ENCODE data around the gene MACIR. TPM values are rescaled to one million over a fixed set of nuclear protein-coding genes. Genes with fewer than 3 reads are reported as not detected.

Gene MACIR
- total RNA-seq, 1 donor from 2014 or later, result 3.9 TPM

DNA sequence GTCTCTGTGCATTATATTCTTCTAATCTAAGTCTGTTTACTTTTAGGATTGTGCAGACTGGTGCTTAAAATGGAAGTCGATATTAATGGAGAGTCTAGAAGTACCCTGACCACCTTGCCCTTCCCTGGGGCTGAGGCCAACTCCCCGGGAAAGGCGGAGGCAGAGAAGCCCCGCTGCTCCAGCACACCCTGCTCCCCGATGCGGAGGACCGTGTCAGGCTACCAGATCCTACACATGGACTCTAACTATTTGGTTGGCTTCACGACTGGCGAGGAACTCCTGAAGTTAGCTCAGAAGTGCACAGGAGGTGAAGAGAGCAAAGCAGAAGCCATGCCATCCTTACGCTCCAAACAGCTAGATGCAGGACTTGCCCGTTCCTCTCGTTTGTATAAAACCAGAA lies 17.3 kb downstream of the MACIR start:
- DNase-seq, result no peak
- intact Hi-C loops (cut with DNase I), result no loop called here
- ATAC-seq (ENCODE audit: poor library complexity), result no peak

DNA sequence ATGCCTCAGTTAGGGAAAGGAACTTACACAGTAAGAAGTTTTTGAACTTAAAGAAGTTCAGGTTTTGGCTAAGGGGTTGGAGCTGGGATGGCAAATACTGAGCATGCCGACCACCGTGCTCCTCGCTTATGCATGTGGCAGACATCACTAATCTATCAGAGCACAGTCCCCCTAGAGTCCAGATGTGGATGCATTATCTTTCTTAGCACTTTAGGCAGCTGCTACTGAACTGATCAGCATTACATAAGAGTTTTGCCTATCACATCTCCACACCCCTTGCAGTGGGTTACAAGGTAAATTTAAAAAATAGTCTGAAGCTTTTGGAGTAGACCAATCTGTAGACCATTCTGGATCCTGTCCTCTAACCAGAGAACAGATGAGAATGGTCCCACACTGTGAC lies 22.4 kb downstream of the MACIR start:
- no peak for ATAC-seq (ENCODE audit: poor library complexity)
- intact Hi-C loops (cut with DNase I), result no loop called here
- no peak for DNase-seq

DNA sequence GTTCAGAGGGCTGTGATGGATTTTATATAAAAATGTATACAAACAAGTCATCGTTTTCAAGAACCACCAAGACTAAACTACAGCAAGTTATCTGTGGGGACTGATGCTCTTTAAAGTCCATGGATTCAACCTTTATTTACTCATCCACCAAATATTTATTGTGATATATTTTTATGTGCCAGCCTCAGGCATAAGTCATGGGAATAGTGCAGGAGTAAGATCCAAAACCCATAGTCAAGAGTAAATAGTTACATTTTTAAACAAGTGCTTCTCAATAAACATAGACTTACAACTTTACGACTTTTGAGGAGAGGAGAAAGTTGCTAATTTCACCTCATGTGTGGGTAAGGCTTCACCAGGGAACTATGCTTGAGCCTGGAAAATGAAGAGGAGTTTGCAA lies 24.6 kb downstream of the MACIR start:
- intact Hi-C loops (cut with DNase I), result no loop called here
- no peak for ATAC-seq (ENCODE audit: poor library complexity)
- DNase-seq, result no peak

DNA sequence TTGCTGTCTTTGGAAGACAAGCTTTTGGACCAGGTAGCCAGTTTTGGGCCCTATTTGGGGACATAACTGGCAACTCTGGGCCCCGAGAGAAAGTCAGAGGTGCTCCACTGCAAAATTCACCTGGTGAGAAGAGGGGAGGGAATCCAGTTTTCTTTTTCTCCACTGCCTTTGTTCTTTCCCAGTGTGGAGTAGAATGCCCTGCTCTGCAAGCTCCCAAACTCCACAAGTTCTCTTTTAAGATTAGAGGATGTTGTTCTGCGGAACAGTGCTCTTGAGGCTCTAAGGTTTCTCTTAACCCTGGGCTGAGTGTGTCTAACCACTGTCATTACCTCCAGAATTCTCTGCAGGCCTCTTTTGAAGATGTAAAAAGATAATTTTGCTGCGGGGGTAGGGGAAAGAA lies 25.3 kb downstream of the MACIR start:
- no peak for DNase-seq
- intact Hi-C loops (cut with DNase I), result no loop called here
- ATAC-seq (ENCODE audit: poor library complexity), result no peak

DNA sequence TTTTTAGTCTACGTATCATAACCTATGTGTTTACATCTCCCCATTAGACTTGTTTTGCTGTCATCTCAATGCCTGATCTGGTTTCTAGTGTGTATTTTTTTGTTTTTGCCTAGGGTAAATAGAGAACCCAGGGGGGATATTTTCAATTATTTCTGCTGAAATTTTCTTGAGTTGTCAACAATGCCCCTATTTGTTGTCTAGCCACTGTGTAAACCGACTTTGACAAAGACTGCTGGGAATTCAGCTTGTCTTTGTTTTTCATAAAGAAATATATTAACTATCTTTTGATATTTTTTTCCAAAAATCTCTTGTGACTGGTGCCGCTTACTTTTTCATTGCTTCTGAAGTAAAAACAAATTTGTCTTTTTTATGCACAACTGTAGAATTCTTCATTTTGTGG lies 28.1 kb downstream of the MACIR start:
- no peak for ATAC-seq (ENCODE audit: poor library complexity)
- DNase-seq, result no peak
- intact Hi-C loops (cut with DNase I), result no loop called here

DNA sequence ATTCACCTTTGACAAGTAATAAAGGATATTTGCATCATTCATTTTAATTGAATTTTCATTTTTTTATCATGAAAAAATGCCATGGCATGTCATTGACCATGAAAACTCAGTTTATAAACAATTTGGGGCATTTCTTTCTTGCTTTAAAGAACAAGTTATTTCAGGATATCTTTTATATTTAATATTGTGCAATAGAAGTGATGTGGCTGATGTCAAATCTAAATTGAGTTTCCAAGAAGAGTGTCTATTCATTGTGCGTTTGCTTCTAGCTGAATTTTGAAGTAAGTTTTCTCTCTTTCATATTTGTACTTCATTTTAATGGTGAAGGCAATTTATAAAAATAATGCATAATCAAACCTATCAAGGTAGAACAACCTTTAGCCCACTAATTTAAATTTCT lies 30.5 kb downstream of the MACIR start:
- DNase-seq (no peak), ATAC-seq (ENCODE audit: poor library complexity) (no peak)
- intact Hi-C loops (cut with DNase I), result no loop called here

DNA sequence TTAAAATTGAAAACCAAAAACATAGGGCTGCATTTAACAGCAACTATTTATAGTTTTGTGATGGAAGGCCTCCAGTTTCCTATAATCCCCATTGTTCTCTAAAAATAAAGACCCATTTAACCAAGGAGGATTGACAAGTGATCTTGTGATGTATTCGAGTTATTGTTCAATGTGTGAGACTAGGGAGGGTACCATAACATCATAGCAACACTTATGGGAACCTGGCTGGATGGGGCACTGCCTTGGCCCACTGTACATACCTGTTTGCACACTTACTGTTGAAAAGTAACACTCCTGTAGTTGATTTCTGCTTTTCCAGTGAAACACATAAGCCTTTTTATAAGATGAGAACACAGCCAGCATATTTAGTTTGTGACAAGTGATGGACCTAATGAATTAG lies 32.3 kb downstream of the MACIR start:
- DNase-seq (no peak), ATAC-seq (ENCODE audit: poor library complexity) (no peak)
- intact Hi-C loops (cut with DNase I), result no loop called here

DNA sequence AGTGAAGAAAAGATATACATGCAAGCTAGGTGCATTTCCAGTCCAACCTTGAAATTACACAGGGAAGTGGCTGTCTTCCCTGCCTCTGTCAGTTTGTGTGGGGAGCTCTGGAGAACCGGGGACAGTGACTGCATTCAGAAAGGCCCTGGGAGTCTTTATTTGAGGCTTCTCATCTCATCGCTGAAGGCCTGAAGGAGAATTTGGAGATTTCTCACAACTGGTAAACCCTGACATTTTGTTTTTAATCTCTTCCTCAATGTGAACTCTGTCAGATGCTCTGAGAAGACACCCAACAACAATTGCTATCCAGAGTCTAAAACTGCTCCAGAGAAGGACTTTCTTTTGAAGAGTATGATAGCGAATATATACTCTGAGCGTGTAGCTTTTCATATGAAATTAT lies 33.0 kb downstream of the MACIR start:
- no peak for DNase-seq
- no peak for ATAC-seq (ENCODE audit: poor library complexity)
- intact Hi-C loops (cut with DNase I), result no loop called here

DNA sequence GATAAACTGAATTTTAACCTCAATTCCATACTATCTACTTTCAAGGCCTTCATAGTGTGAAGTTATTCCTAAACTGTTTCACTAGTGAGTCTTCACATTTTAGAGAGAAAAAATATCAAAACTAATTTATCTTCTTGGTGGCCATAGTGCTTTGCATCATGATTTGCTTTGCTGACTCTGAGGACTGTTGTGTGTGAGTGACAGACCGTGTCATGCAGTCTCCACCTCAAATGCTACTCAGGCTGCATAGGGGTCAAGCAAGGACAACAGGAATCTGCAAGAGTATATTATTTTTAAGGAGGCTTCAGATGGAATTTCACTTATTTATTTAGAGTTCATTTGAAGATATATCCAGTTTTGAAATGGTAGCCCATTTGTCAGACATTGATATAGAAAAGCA lies 34.5 kb downstream of the MACIR start:
- ATAC-seq (ENCODE audit: poor library complexity) (no peak), DNase-seq (no peak)
- intact Hi-C loops (cut with DNase I), result no loop called here

DNA sequence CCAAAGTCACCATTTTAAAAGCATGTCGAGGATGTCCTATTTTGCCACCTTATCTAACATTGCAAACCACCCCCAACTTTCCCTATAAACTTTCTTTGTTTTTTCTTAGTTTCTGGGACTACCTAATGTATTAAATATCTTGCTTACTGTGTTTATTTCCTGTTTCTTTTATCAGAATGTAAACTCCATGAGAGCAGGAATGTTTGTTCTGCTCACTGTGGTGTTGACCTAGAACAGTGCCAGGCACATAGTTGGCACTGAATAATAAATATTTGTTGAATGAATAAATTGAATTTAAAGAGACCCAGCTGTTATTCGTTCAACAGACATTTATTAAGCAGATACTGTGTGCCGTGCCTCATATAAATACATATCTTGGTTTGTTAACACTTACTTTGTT lies 35.2 kb downstream of the MACIR start:
- intact Hi-C loops (cut with DNase I), result no loop called here
- DNase-seq, result no peak
- ATAC-seq (ENCODE audit: poor library complexity), result no peak

DNA sequence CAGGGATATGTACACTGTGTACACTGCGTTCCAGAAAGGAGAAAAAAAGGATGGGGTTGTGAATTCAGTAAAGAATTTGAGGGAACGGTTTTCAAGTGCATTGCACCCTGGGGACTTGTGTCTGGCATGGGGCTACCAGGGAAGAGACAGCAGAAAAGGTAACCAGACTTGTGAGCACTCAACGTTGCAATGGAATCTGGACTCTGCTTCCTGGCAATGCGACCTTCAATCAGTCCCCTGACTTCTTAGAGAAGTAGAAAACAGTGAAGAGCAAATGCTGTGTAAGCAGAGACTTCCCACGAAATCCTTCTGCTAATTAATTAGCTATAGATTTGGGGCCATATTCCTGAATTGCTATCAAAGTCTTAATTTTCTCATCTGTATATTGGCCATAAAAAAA lies 36.3 kb downstream of the MACIR start:
- intact Hi-C loops (cut with DNase I), result no loop called here
- DNase-seq, result no peak
- no peak for ATAC-seq (ENCODE audit: poor library complexity)

DNA sequence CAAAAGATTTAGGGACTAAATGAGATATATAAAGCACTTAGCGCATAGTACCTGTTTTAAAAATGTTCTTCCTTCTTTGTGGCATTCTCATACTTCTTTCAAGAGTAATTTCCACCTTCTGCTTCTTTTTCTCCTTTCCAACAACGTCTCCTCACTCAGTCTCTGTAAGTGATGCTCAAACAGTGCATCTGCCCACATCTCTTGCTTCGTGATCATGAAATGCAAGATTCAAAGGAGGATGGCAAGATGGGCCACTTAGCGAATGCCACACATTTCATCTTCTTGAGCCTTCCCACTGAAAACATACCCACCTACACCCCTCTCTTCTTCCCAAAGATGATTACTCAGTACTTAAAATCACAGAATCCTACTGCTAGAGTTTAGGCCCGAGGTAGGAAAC lies 36.9 kb downstream of the MACIR start:
- no peak for ATAC-seq (ENCODE audit: poor library complexity)
- no peak for DNase-seq
- intact Hi-C loops (cut with DNase I), result no loop called here

DNA sequence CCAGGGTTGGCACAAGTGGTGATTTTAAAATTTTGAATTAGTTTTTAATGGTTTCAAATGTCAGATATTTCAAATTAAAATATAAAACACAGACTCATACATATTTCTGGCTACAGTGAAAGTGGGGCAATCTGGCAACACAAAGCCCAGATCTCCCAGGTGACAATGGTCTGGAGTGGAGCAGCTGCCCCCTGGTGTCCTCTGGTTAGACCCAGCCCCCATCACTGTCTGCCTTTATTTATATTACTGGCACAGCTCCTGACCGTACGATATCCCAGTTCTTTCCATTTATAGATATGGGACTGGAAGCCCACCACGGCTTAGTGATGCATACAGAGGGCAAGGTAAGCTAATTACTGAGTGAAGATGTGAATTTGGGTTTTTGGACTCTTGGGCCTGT lies 37.3 kb downstream of the MACIR start:
- intact Hi-C loops (cut with DNase I), result no loop called here
- no peak for DNase-seq
- ATAC-seq (ENCODE audit: poor library complexity), result no peak

DNA sequence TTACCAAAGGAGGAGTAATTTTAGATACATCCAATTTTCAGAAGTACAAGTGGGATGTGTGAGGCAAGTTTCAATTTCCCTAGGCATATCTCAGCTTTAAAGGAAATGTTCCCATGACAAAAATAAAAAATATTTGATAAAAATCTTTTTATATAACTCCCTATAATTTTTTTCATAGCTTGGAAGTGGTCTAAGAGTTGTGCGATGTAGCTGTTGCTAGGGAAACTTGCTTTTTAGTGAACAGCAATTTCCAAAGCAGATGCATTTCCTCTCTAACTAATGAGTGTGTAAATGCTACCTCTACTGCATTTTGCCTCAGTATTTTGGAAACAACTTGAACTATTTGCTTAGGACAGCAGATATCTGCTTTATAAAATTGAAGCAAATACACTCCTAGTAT lies 39.6 kb downstream of the MACIR start:
- no peak for DNase-seq
- intact Hi-C loops (cut with DNase I), result no loop called here
- no peak for ATAC-seq (ENCODE audit: poor library complexity)

DNA sequence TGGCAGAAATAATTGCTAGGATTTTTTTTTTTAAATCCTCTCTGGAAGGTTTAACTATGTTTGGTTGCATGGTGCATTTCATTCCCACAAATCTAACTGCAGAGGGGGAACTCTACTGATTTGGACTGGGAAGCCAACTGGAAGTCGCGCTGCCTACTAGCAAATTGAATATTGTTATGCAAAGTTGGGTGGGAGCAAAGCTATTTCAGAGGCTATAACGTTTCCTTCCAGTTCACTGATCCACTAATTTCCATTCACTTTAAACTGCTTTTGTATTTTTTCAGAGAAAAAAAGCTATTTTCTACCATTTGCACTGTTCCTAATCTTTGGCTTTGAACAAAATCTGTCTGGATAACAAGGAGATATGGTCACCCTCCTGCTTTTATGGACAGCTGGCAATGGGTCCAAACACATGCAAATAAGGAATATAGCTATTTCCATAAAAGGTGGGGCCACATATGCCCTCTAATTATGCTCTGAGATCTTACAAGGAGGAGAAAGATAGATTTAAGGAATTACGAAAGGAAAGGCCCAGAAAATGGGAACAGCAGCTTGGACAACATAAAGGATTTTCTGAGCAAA lies 40.1 kb downstream of the MACIR start:
- intact Hi-C loops (cut with DNase I), result no loop called here
- DNase-seq (no peak), ATAC-seq (ENCODE audit: poor library complexity) (no peak)

DNA sequence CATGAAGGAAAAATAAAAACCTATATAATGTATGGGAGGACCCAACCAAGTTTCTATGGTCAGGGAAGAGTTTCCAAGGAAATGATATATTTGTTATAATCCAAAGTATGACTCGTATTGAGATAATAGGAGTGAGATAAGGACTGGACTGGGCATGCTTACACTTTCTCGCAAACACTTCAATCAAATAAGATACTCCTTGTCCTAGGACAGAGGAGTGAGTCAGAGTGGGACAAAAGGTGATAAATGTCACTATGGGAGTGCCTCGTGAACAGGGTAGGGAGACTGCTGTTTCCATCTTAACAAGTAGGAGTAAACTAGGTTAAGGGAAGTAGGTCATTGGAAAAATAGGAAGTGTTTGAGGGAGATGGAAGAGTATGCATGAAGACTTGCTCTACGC lies 47.2 kb downstream of the MACIR start:
- intact Hi-C loops (cut with DNase I), result no loop called here
- no peak for DNase-seq
- ATAC-seq (ENCODE audit: poor library complexity), result no peak

DNA sequence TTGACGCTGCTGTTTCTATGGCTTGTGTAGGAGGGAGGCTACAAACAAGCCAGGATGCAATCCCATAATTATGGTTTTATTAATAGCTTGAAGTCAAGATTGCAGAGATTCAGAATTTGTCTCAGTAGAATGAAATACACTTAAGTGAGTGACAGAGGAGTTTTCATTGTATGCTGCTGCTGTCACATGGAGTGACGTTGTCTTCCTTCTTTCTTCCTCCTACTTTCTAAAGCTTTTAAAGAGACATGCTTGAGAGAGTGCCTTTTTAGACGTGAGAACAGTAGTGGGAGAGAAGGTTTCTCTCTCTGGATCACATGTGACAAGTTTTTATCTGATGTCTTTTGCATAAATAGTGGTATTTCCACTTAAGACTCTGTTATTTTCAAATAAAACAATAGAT lies 48.9 kb downstream of the MACIR start:
- DNase-seq (no peak), ATAC-seq (ENCODE audit: poor library complexity) (no peak)
- intact Hi-C loops (cut with DNase I), result no loop called here

DNA sequence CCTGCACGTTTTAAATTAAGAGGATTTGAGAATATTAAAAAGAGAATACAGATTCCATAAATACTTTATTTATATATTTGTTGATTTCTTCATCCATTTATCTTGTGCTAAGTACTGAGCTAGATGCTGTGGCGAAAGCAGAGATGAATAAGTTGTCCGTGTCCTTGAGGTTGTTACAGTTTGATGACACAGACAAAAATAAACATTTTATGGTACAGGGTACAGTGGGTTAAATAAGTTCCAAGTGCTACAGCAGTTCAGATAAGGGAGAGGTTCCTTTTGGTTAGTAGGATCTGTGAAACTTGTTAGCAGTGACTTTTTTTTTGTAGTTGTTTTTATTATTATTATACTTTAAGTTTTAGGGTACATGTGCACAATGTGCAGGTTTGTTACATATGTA lies 50.2 kb downstream of the MACIR start:
- no peak for DNase-seq
- intact Hi-C loops (cut with DNase I), result no loop called here
- ATAC-seq (ENCODE audit: poor library complexity), result no peak

DNA sequence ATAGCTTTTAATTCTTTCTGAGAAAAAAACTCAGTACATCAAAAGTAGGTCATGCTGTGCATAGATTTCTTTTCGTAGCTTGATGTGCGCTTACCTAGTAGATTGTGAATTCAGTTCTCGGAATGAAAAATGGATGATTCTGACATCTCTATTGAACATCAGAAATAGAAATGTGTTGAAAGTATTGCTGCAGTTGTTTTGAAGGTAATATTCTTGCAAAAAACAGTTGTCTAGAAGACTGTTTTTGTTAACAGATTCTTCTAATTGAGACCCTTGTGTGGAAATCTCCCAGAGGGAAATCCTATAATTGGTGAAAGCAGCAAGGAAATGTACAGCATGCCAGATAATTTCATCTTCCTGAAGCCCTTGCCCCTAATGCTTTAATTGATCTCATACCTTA lies 54.5 kb downstream of the MACIR start:
- intact Hi-C loops (cut with DNase I), result no loop called here
- ATAC-seq (ENCODE audit: poor library complexity) (no peak), DNase-seq (no peak)

DNA sequence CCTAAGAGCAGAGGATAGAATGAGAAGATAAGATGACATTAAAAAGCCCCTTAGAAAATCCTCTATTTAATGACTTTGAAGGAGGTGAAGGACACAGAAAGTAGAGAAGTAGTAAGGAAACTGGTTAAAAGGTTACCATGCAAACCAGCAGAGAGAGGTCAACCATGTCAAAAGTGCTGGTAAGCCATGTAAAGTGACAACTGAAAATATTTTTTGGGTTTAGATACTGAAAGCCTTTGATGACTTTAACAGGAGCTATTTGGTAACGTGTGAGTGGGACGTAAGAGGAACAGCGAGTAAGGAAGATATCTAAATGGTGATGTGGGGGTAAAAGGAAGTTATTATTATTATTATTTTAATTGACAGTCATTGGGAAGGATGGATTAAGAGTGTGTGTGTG lies 56.9 kb downstream of the MACIR start:
- intact Hi-C loops (cut with DNase I), result no loop called here
- DNase-seq, result no peak
- no peak for ATAC-seq (ENCODE audit: poor library complexity)

DNA sequence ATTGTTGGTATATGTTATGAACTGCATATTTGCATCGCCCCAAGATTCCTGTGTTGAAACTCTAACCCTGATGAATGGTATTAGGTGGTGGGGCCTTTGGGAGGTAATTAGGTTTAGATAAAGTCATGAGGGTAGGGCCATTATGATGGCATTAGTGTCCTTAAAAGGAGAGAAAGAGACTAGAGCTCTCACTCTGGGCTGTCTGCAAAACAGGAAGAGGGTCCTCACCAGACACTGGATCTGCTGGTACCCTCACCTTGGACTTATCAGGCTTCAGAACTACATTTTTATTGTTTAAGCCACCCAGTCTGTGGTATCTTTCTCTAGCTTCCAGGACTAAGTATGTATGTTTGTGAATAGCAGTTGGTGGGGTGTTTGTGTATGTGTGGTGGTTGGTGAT lies 68.9 kb downstream of the MACIR start:
- ATAC-seq (ENCODE audit: poor library complexity) (no peak), DNase-seq (no peak)
- intact Hi-C loops (cut with DNase I), result no loop called here

DNA sequence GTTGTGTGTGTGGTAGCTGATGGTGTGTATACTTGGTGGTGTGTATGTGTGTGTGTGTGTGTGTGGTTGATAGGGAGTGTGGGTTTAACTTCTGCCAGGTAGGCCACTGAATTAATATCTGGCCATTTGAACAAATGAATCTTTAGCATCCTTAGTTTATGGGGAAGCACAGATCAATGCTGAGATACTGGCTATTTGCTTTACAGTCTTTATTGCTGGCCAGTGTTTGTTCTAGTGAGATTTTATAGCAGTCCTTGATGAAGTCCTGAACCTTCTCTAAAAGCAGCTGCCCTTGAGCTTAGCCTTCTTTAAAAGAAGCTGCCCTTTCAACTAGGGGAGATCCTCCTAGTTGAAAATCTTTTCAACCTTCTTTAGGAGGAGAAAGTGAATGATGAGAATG lies 69.3 kb downstream of the MACIR start:
- ATAC-seq (ENCODE audit: poor library complexity), result no peak
- intact Hi-C loops (cut with DNase I), result no loop called here
- DNase-seq, result no peak
